Heart left ventricle (tissue), 13 donors: ENCODE data around the gene CSTPP1.

Source experiments
- POLR2A ChIP-seq, 2 donors: fragments of 450-650 bp; IDR thresholded peaks; one replicate each; pipeline ENCODE4 v1.6.1; 2017; ENCODE audit warnings: antibody characterized with exemption in 2 of 2, mild to moderate bottlenecking in 2 of 2, moderate library complexity in 2 of 2
- TF ChIP-seq, protein P1 (sequence below), 12 donors: fragments of 200-600 bp; sonication (generic) in 4 of 12; IDR thresholded peaks; one replicate each; pipeline versions ENCODE4 v1.5.0 to v1.8.0; 2018 to 2022; ENCODE audit warnings: antibody characterized with exemption in 12 of 12, mild to moderate bottlenecking in 5 of 12
- donor health status: ischemic (EF 13 %, LVEDD 7.1; RV severe dilation, severe dysfunction).
- donor health status: DM: no; HTN: yes; CAD: no.
- donor health status: DM: no; HTN: no; CAD: no.
- donor health status: ischemic (EF 25% LVEDD 6.9; RV normal size, moderate dysfunction).
- donor health status: ischemic (EF 25% LVEDD 5.7; RV mildly dilated, moderate dysfunction).
- donor health status: ischemic (EF 35%, LVEDD 5.7; RV mildly dilated, moderate dysfunction).
- donor health status: nonischemic (EF 11% LVEDD 7.7; RV severe dilation, severe dysfunction).
- donor health status: DM: yes; HTN: yes; CAD: no.
- donor health status: PGD.
- donor health status: ischemic (EF 29% LVEDD 5.4; RV normal size, mild dysfunction).
- donor health status: nonischemic (EF 23%, LVEDD 6.1; RV moderate dilation, normal function).

GRCh38 chr11:46906609-46907041 lies 29.9 kb upstream of the CSTPP1 start:
- TF ChIP-seq, protein P1, sequence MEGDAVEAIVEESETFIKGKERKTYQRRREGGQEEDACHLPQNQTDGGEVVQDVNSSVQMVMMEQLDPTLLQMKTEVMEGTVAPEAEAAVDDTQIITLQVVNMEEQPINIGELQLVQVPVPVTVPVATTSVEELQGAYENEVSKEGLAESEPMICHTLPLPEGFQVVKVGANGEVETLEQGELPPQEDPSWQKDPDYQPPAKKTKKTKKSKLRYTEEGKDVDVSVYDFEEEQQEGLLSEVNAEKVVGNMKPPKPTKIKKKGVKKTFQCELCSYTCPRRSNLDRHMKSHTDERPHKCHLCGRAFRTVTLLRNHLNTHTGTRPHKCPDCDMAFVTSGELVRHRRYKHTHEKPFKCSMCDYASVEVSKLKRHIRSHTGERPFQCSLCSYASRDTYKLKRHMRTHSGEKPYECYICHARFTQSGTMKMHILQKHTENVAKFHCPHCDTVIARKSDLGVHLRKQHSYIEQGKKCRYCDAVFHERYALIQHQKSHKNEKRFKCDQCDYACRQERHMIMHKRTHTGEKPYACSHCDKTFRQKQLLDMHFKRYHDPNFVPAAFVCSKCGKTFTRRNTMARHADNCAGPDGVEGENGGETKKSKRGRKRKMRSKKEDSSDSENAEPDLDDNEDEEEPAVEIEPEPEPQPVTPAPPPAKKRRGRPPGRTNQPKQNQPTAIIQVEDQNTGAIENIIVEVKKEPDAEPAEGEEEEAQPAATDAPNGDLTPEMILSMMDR (IDR thresholded peaks at IDR 0.05) = no peak
- TF ChIP-seq POLR2A (IDR thresholded peaks at IDR 0.05) = no peak
